Smooth muscle cell of trachea (primary cell): ENCODE results near the gene SEMA7A. TPM values are rescaled to one million over a fixed set of nuclear protein-coding genes. Genes with fewer than 3 reads are reported as not detected.

Experiments used
- total RNA-seq: library from RNA; depleted of rRNA; stranded (reverse); fragments of >200 nt; gene quantifications from 2 replicates; pipeline ENCODE4 v1.2.1, GENCODE V29; 2014

SEMA7A gene
- total RNA-seq, result 15.1 and 21.8 TPM in 2 replicates

GRCh38 chr15:74433592-74434262, at the start of gene SEMA7A:
TSS of gene SEMA7A (minus strand) at chr15:74433958. CDS start at chr15:74433918, 40 bp downstream.

GRCh38 chr15:74460871-74461846, 27.4 kb upstream of the SEMA7A start, which contains the start of gene UBL7:
TSS of gene UBL7 (minus strand) at chr15:74461160. CDS start at chr15:74458867, 2,293 bp downstream.

GRCh38 chr15:74367296-74367854, 66.4 kb downstream of the SEMA7A start, which contains the start of gene CYP11A1:
TSS of gene CYP11A1 (minus strand) at chr15:74367646. CDS start at chr15:74367585, 61 bp downstream.

Other genes starting within 250 kb of the SEMA7A start
- gene STRA6, start 231.2 kb downstream of the SEMA7A start, total RNA-seq, result 0.29 and 0.83 TPM in 2 replicates
- gene CCDC33, start 197.6 kb downstream of the SEMA7A start, total RNA-seq, result not detected in 2 replicates
- gene CYP11A1, start 66.3 kb downstream of the SEMA7A start, total RNA-seq, result 0.83 and 1.0 TPM in 2 replicates
- 41.9 and 42.0 TPM in 2 replicates for gene UBL7, start 27.2 kb upstream of the SEMA7A start, total RNA-seq
- 1.0 and 1.5 TPM in 2 replicates for gene ARID3B, start 107.3 kb upstream of the SEMA7A start, total RNA-seq
- gene CLK3, start 181.9 kb upstream of the SEMA7A start, total RNA-seq, result 46.5 and 60.9 TPM in 2 replicates